ENCODE data around the gene PIEZO2.

The PIEZO2 gene

GRCh38 chr18:10768221-10768620, 381.1 kb downstream of the PIEZO2 start:
- WGBS, 2 experiments (ENCODE audit: insufficient coverage in 2 of 2), result 84 to 97% methylated on average over 5 of the region's 5 CpGs
- H3K36me3 ChIP-seq (ENCODE audit: control insufficient read depth, insufficient read depth, low read length), result no peaks in the 10 kb centered on the region
- H3K4me1 ChIP-seq (ENCODE audit: control insufficient read depth, insufficient read depth, low read length, poor library complexity, severe bottlenecking), result no peaks in the 10 kb centered on the region
- no peak overlapping the region for H3K4me3 ChIP-seq (ENCODE audit: extremely low read depth, insufficient read depth, low read length, poor library complexity, severe bottlenecking)
- H3K9me3 ChIP-seq (ENCODE audit: control insufficient read depth, low read length), result no peaks in the 10 kb centered on the region
- no peak overlapping the region for H3K27ac ChIP-seq (ENCODE audit: low read depth, low read length, severe bottlenecking)

- Histone ChIP-seq H3K4me1 (ENCODE audit: control insufficient read depth, insufficient read depth, low read length, poor library complexity, severe bottlenecking) (no peaks in the 10 kb centered on the region), H3K27ac (ENCODE audit: low read depth, low read length, severe bottlenecking) (no peak overlapping the region), H3K36me3 (ENCODE audit: control insufficient read depth, insufficient read depth, low read length) (no peaks in the 10 kb centered on the region), H3K9me3 (ENCODE audit: control insufficient read depth, low read length) (no peaks in the 10 kb centered on the region), H3K4me3 (ENCODE audit: extremely low read depth, insufficient read depth, low read length, poor library complexity, severe bottlenecking) (no peak overlapping the region)
- 91 to 100% methylated on average over 2 to 3 of the region's 5 CpGs for WGBS, 2 experiments (ENCODE audit: insufficient coverage in 2 of 2)
Observed at GRCh38 chr18:10767658-10768057, 381.7 kb downstream of the PIEZO2 start.

GRCh38 chr18:10760986-10761385, 388.4 kb downstream of the PIEZO2 start:
- Histone ChIP-seq H3K27ac (ENCODE audit: low read depth, low read length, severe bottlenecking) (no peak overlapping the region), H3K4me3 (ENCODE audit: extremely low read depth, insufficient read depth, low read length, poor library complexity, severe bottlenecking) (no peak overlapping the region), H3K4me1 (ENCODE audit: control insufficient read depth, insufficient read depth, low read length, poor library complexity, severe bottlenecking) (no peaks in the 10 kb centered on the region), H3K9me3 (ENCODE audit: control insufficient read depth, low read length) (no peaks in the 10 kb centered on the region), H3K36me3 (ENCODE audit: control insufficient read depth, insufficient read depth, low read length) (no peaks in the 10 kb centered on the region)
- WGBS, 2 experiments (ENCODE audit: insufficient coverage in 2 of 2), result 82 to 98% methylated on average over 4 of the region's 5 CpGs

GRCh38 chr18:10759241-10759640, 390.1 kb downstream of the PIEZO2 start:
- Histone ChIP-seq H3K4me1 (ENCODE audit: control insufficient read depth, insufficient read depth, low read length, poor library complexity, severe bottlenecking) (no peaks in the 10 kb centered on the region), H3K9me3 (ENCODE audit: control insufficient read depth, low read length) (no peaks in the 10 kb centered on the region), H3K36me3 (ENCODE audit: control insufficient read depth, insufficient read depth, low read length) (no peaks in the 10 kb centered on the region), H3K27ac (ENCODE audit: low read depth, low read length, severe bottlenecking) (no peak overlapping the region), H3K4me3 (ENCODE audit: extremely low read depth, insufficient read depth, low read length, poor library complexity, severe bottlenecking) (no peak overlapping the region)
- 91 to 98% methylated on average over 5 to 6 of the region's 7 CpGs for WGBS, 2 experiments (ENCODE audit: insufficient coverage in 2 of 2)

- Histone ChIP-seq H3K9me3 (ENCODE audit: control insufficient read depth, low read length) (no peaks in the 10 kb centered on the region), H3K4me1 (ENCODE audit: control insufficient read depth, insufficient read depth, low read length, poor library complexity, severe bottlenecking) (no peaks in the 10 kb centered on the region), H3K36me3 (ENCODE audit: control insufficient read depth, insufficient read depth, low read length) (no peaks in the 10 kb centered on the region), H3K4me3 (ENCODE audit: extremely low read depth, insufficient read depth, low read length, poor library complexity, severe bottlenecking) (no peak overlapping the region), H3K27ac (ENCODE audit: low read depth, low read length, severe bottlenecking) (no peak overlapping the region)
- 91 to 92% methylated on average over 5 to 6 of the region's 6 CpGs for WGBS, 2 experiments (ENCODE audit: insufficient coverage in 2 of 2)
Observed at GRCh38 chr18:10757946-10758345, 391.4 kb downstream of the PIEZO2 start.

GRCh38 chr18:10757349-10757748, 392.0 kb downstream of the PIEZO2 start:
- H3K4me1 ChIP-seq (ENCODE audit: control insufficient read depth, insufficient read depth, low read length, poor library complexity, severe bottlenecking), result no peaks in the 10 kb centered on the region
- no peaks in the 10 kb centered on the region for H3K36me3 ChIP-seq (ENCODE audit: control insufficient read depth, insufficient read depth, low read length)
- H3K4me3 ChIP-seq (ENCODE audit: extremely low read depth, insufficient read depth, low read length, poor library complexity, severe bottlenecking), result no peak overlapping the region
- H3K27ac ChIP-seq (ENCODE audit: low read depth, low read length, severe bottlenecking), result no peak overlapping the region
- H3K9me3 ChIP-seq (ENCODE audit: control insufficient read depth, low read length), result no peaks in the 10 kb centered on the region

GRCh38 chr18:10755855-10756254, 393.5 kb downstream of the PIEZO2 start:
- 58 to 60% methylated on average over 1 of the region's 1 CpG for WGBS, 2 experiments (ENCODE audit: insufficient coverage in 2 of 2)
- no peaks in the 10 kb centered on the region for H3K9me3 ChIP-seq (ENCODE audit: control insufficient read depth, low read length)
- no peak overlapping the region for H3K27ac ChIP-seq (ENCODE audit: low read depth, low read length, severe bottlenecking)
- no peaks in the 10 kb centered on the region for H3K36me3 ChIP-seq (ENCODE audit: control insufficient read depth, insufficient read depth, low read length)
- H3K4me3 ChIP-seq (ENCODE audit: extremely low read depth, insufficient read depth, low read length, poor library complexity, severe bottlenecking), result no peak overlapping the region
- H3K4me1 ChIP-seq (ENCODE audit: control insufficient read depth, insufficient read depth, low read length, poor library complexity, severe bottlenecking), result peaks cover 2% of the 10 kb centered on the region

GRCh38 chr18:10754128-10754527, 395.2 kb downstream of the PIEZO2 start:
- Histone ChIP-seq H3K9me3 (ENCODE audit: control insufficient read depth, low read length) (no peaks in the 10 kb centered on the region), H3K27ac (ENCODE audit: low read depth, low read length, severe bottlenecking) (no peak overlapping the region), H3K36me3 (ENCODE audit: control insufficient read depth, insufficient read depth, low read length) (no peaks in the 10 kb centered on the region), H3K4me3 (ENCODE audit: extremely low read depth, insufficient read depth, low read length, poor library complexity, severe bottlenecking) (no peak overlapping the region), H3K4me1 (ENCODE audit: control insufficient read depth, insufficient read depth, low read length, poor library complexity, severe bottlenecking) (peaks cover 3% of the 10 kb centered on the region)
- 85 to 91% methylated on average over 4 of the region's 4 CpGs for WGBS, 2 experiments (ENCODE audit: insufficient coverage in 2 of 2)

GRCh38 chr18:10752382-10752781, 397.0 kb downstream of the PIEZO2 start:
- Histone ChIP-seq H3K36me3 (ENCODE audit: control insufficient read depth, insufficient read depth, low read length) (no peaks in the 10 kb centered on the region), H3K9me3 (ENCODE audit: control insufficient read depth, low read length) (no peaks in the 10 kb centered on the region), H3K4me1 (ENCODE audit: control insufficient read depth, insufficient read depth, low read length, poor library complexity, severe bottlenecking) (peaks cover 3% of the 10 kb centered on the region), H3K4me3 (ENCODE audit: extremely low read depth, insufficient read depth, low read length, poor library complexity, severe bottlenecking) (no peak overlapping the region), H3K27ac (ENCODE audit: low read depth, low read length, severe bottlenecking) (no peak overlapping the region)
- 94 to 97% methylated on average over 8 of the region's 8 CpGs for WGBS, 2 experiments (ENCODE audit: insufficient coverage in 2 of 2)

- Histone ChIP-seq H3K36me3 (ENCODE audit: control insufficient read depth, insufficient read depth, low read length) (no peaks in the 10 kb centered on the region), H3K4me1 (ENCODE audit: control insufficient read depth, insufficient read depth, low read length, poor library complexity, severe bottlenecking) (peaks cover 3% of the 10 kb centered on the region), H3K27ac (ENCODE audit: low read depth, low read length, severe bottlenecking) (no peak overlapping the region), H3K4me3 (ENCODE audit: extremely low read depth, insufficient read depth, low read length, poor library complexity, severe bottlenecking) (no peak overlapping the region), H3K9me3 (ENCODE audit: control insufficient read depth, low read length) (no peaks in the 10 kb centered on the region)
- WGBS, 2 experiments (ENCODE audit: insufficient coverage in 2 of 2), result 77 to 80% methylated on average over 4 to 5 of the region's 8 CpGs
Observed at GRCh38 chr18:10751653-10752052, 397.7 kb downstream of the PIEZO2 start.

GRCh38 chr18:10750191-10751035, 399.0 kb downstream of the PIEZO2 start:
- Histone ChIP-seq H3K27ac (ENCODE audit: low read depth, low read length, severe bottlenecking) (no peak overlapping the region), H3K36me3 (ENCODE audit: control insufficient read depth, insufficient read depth, low read length) (no peaks in the 10 kb centered on the region), H3K4me1 (ENCODE audit: control insufficient read depth, insufficient read depth, low read length, poor library complexity, severe bottlenecking) (peaks cover 3% of the 10 kb centered on the region), H3K4me3 (ENCODE audit: extremely low read depth, insufficient read depth, low read length, poor library complexity, severe bottlenecking) (no peak overlapping the region), H3K9me3 (ENCODE audit: control insufficient read depth, low read length) (no peaks in the 10 kb centered on the region)
- 84 to 93% methylated on average over 2 to 3 of the region's 5 CpGs for whole genome bisulfite sequencing, 2 experiments (ENCODE audit: insufficient coverage in 2 of 2)

All from mesodermal cell (in vitro differentiated cells).